ENCODE results near the gene IL1RL1.
A peak's percentile ranks its signal among the peaks of the same experiment; 100 is the strongest.

IL1RL1 gene

DNA sequence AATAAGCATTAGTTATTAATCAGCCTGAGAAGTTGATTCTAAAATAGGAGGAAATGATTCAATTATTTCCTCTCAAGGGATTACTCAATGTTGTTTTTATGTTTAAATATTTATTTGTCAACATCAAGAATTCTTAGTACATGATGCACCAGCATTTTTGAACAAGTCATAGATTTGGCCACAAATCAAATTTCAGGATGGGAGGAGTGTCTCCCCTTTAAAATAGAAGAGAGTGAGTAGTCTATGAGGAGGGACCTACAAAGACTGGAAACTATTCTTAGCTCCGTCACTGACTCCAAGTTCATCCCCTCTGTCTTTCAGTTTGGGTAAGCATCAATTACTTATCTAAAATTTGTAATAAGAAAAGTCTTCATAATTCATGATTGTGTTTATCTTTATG lies 25.6 kb downstream of the IL1RL1 start:
- no peak for DNase-seq (ENCODE audit: low spot score)

DNA sequence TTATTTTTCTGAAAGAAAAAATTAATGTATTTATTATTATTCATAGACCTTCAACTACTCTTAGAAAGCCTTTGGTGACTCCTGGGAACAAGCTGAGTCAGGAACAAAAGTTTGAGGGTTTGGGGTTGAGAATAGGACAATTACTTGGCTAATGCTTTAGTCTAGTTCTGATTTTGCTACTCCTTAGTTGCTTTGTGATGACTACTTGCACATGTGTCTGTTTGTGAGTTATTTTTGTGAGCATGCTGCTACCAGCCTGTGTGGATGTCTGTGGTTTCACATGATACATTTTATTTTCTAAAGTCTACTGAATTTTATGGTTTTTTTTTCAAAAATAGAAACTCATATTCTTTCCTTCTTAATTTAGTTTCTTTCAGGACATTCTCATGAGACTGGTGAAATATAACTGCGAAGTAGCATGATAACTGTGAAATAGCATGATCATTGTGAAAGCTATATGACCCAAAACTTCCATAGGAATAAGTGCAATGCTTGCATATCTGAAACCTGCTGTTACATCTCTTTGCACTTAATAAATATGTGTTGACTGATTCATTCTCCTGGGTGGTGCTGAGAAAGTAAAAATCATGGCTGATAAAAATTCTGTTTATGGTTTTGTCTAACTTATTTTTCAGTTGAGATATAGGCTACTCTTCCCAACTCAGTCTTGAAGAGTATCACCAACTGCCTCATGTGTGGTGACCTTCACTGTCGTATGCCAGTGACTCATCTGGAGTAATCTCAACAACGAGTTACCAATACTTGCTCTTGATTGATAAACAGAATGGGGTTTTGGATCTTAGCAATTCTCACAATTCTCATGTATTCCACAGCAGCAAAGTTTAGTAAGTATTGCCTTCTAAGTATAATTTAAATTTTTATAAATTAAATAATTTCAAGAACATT lies 26.4 kb downstream of the IL1RL1 start:
- no peak for DNase-seq (ENCODE audit: low spot score)

DNA sequence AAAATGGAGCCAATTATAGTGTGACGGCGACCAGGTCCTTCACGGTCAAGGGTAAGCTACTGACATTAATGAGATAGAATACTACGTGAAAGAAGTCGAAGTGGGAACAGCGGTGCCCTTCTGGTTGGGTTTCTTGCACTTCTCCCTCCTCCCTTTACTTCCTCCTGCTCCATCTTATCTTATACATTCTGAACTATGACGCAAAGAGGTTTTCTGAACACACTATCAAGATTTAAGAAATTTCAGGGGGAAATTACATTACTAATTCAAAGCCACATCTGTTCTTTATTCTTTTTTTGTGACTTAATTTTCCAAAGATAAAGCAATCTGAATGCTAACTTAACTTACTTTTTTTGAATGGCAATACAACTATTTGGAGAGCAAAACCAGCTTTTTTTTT lies 29.4 kb downstream of the IL1RL1 start:
- no peak for DNase-seq (ENCODE audit: low spot score)

DNA sequence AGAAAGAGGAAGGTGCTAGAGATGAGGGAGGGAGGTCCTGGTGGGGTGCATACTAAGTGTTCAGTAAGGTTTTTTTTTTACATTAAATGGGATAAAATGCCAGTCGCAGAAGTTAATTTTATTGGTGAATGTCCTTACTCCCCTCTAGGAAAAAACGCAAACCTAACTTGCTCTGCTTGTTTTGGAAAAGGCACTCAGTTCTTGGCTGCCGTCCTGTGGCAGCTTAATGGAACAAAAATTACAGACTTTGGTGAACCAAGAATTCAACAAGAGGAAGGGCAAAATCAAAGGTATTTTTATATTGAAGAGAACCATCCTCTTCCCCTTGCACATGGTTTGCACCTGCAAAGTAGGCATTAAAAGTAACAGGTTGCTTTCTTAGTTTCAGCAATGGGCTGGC lies 31.5 kb downstream of the IL1RL1 start:
- no peak for DNase-seq (ENCODE audit: low spot score)

DNA sequence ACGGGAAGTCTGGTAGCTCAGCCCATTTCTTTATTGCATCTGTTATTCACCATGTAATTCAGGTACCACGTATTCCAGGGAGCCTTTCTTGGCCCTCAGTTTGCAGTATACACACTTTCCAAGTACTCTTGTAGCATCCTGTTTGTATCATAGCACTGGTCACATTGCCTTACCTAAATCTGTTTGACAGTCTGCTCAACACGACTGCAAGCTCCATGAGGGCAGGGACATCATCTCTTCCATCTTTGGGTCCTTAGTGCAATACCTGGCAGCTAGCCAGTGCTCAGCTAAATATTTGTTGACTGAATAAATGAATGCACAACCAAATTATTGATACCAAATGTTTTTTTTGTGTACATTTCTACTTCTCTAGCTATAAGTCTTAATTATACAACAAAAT lies 33.0 kb downstream of the IL1RL1 start:
- DNase-seq (ENCODE audit: low spot score) = no peak

DNA sequence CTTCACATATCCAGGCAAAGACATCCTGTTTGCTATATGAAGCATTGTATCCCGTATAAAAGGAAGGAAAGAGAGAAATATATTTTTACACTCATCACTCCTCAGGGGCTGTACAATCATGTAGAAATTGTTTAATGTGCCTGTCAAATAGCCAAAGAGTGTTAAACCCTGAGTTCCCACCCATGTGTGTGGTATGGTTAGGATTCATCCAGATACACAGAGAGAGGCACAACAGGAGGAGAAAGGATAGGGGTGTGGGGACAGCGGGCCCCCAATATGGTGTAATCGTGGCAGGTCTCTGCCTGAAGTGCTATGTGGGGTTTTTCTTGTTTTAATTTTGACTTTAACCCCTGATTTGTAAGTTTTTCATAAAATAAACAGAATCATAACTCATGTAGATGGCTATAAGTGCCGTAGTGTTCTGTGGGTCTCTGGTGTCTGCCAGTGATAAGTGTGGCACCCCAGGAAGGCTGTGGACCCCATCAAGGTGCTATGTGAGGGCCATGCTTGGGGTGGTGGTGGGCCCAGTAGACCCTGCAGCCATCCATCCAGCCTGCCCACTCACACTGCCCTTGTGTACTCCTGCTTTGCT lies 34.1 kb downstream of the IL1RL1 start:
- no peak for DNase-seq (ENCODE audit: low spot score)

DNA sequence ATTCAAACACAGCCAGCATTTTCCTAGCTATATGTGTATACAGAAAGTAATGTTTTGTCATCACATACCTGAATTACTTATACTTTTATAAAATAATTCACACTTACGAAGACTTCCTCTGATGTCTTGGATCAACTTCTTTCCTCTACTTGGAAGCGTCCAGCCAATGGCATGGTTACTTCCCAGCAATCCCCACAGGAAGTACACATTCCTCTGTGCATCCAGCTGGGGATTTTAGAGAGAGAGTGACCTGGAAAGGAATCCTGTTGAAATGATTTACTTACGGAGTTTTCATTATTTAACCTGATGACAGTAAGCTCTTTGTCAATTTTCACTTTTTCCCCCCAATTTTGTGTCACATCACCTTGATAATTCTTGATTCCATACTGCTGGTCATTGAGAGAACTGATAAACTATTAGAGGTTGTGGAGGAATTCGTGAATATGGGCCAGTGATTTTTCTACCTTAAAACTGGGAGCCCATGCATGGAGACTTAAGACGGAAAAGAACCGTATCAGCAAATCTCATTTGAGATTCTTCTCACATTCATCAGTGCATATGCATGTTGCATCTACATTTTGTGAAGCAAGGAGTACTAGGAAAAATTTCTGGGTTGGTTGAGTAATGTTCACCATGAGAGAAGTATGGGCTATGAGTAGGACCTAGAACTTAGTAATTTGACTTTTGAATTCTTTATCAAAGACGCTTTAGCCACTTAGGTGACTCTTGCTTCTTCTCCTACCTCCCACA lies 35.2 kb downstream of the IL1RL1 start:
- no peak for DNase-seq (ENCODE audit: low spot score)

DNA sequence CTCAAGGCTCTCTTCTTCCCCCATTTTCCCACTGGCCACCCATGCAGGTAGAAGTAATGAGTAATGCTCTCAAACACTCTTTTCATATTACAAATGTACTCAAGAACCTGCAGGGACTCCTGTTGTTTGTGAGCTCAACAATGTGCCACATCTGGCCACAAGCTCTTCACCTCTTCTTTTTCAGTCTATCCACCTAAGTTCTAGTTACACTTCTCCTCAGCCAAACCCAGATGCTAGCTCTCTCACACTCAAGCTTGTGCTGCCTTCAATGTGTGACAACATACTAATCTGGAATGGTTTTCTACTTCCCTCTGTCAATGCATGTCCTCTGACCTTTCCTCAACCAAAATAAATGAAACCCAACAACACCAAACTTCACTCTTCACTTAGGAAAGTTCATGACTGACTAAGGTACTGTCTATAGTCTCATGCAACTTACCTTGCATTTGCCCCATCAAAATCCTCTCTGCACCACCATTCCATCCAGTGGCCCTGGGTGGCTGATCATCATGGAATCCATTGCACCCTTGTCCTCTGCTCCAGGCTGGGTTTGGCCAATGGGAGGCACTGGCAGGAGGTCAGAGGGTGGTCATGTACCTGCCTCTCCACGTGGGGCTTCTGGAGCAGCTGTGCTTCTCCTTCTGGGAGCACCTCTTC lies 38.9 kb downstream of the IL1RL1 start:
- no peak for DNase-seq (ENCODE audit: low spot score)

DNA sequence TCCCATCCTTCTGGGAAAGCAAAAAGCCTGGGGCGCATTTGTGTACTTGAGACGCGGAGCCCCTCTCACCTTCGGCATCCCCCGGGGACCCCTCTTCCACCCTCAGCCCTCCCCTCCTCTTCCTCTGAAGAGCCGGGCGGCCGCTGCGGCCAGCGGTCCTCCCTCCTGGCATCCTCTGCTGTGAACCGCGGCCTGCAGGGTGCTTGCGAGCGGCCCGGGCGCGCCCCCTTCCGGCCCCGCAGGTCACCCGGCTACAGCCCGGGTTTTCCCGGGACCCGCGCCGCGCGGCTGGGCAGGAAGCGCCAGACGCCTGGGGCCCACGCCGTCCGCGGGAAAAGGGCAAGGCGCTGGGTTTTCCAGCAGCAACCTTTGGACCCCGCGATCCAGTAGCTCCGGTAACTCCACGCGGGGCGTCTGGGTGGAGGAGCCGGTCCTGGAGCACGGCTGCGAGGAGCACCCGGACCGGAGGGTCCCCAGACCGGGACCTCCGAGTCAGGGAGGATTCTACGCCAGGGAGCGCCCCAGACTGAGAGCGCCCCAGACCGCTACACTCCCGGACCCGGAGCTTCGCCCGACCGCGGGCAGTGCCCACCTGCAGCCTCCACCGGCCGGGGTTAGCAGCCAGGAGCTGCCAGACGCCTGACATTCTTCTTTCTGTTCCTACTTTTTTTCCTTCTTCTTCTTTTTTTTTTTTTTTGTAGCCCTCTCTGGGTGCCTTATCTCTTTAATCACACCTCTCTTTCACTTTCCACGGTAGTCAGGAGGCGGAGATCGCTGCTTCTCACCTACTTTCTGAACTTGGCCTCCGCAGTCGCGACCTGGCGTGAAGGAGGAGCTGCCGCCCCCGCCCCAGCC lies 44.4 kb downstream of the IL1RL1 start, which contains the start of gene IL18R1:
IL18R1 (plus strand) TSS at position 271 of the 855 bp plus-strand sequence. CDS start 6,865 bp downstream, outside the sequence.
- peak; percentile 86 for DNase-seq (ENCODE audit: low spot score)

DNA sequence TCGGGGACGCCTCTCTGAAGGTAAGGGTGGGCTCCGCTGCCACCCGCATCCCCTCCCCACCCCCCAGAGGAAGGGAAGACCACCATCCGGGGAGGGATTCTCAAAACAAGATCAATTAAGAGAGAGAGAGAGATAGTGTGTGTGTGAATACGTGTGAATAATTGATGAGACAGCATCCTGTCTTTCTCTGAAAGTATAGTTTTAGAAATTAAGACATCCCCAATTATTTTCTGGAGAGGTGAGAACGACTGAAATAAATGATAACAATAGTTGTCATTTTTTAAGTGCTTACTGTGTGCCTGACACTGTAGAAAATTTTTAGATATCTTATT lies 45.0 kb downstream of the IL1RL1 start:
- no peak for DNase-seq (ENCODE audit: low spot score)

DNA sequence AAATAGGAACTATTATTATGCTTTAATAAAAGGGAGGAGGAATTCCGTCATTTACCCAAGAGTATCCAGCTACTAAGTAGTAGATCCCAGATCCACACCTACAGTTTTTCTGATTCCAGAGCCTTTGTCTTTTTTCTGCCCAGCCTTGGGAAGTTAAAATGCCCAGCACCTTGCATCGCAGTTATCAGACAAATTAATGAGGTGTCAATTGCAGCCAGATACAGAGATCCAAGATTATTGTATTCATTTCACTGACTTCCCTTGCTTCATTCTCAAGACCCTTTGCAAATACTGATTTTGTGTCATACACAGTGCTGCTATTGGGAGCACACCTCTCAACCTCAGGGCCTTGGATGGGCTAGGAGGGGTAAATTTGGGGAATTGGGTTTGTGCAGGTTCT lies 45.4 kb downstream of the IL1RL1 start:
- no peak for DNase-seq (ENCODE audit: low spot score)

DNA sequence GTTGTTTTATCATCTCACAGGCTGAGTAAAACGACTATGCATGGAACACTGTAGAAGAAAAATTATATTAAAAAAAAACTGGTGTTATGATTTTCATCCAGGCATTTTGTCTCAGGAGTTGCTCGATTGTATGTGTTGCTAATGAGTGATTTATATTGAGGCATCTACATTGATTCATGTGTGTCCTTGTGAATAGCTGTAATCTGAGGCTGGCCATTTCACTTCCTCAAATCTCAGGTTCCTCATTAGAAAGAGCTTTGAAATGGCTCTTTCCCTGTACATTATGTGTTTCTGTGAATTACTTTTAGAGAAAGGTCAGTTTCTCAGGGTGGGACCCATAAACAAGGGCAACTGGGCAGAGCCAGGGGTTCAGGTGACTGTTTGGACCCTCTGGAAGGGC lies 46.6 kb downstream of the IL1RL1 start:
- no peak for DNase-seq (ENCODE audit: low spot score)

DNA sequence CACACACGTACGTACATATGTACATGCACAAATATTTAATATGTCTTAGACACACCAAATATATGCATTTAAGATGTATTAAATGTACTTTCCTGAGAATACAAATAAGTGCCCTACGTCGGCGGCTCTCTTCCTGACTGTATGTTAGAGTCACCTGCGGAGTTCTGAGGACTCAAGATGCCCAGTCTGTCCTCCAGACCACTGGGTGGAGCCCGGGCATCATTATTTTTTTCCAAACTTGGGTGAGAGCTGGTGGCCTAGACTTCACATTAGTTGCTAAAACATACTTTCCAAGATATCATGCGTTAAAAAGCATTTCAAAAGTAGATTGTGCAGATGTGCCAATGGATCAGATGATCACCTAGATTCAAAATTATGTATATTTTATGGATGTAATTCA lies 47.1 kb downstream of the IL1RL1 start:
- DNase-seq (ENCODE audit: low spot score) = no peak

DNA sequence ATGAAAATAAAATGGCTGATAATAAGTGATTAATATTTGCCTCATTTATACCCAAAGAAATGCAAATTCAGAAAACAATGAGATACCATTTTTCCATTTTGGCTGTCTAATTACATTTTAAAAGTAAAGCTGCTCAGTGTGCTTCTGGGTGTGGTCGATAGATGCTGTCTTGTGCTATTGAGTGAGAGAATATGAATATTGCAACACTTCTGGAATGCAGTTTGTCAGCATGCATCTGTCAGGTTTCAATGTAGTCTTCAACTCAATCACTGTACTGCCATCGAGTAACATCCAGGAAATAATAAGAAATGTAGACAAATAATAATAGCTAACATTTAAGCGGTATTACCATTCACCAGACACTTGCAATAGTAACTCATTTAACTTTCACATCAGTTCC lies 48.2 kb downstream of the IL1RL1 start:
- DNase-seq (ENCODE audit: low spot score) = no peak

DNA sequence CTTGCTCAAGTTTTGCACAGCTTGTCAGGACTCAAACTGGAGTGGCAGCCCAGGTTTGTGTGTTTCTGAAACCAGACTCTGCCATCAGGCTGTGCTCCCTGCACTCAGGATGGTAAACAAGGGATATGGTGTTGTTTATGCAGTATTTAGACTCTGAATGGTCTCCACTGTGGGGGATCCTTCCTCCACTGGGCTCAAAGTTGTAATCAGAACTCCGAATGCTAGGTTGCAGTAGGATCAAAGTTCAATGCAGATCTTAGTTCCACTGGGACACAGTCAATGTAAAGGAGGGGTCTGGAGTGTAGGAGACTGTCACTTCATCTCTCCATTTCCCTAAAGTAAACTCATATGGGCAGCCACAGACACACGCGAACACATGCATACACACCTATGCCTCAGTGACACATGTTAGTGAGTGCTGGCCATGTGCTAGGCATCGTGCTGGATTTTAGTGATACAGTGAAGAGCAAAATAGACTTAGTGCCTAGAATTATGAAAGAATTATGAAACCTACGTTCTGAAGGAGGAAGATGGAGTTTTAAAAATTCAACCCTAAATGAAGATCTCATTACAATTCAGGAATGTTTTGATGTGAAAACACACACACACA lies 50.4 kb downstream of the IL1RL1 start:
- DNase-seq (ENCODE audit: low spot score) = no peak

DNA sequence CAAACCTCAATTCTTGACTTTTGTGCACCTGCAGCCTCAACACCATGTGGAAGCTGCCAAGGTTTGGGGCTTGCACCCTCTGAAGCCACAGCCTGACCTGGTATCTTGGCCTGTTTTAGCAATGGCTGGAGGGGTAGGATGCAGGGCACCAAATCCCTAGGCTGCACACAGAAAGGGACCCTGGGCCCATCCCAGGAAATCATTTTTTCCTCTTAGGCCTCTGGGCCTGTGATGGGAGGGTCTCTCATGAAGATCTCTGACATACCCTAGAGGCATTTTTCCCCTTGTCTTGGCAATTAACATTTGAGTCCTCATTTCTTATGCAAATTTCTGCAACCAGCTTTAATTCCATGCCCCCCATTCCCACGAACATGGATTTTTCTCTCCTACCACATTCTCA lies 54.4 kb downstream of the IL1RL1 start:
- DNase-seq (ENCODE audit: low spot score) = no peak

DNA sequence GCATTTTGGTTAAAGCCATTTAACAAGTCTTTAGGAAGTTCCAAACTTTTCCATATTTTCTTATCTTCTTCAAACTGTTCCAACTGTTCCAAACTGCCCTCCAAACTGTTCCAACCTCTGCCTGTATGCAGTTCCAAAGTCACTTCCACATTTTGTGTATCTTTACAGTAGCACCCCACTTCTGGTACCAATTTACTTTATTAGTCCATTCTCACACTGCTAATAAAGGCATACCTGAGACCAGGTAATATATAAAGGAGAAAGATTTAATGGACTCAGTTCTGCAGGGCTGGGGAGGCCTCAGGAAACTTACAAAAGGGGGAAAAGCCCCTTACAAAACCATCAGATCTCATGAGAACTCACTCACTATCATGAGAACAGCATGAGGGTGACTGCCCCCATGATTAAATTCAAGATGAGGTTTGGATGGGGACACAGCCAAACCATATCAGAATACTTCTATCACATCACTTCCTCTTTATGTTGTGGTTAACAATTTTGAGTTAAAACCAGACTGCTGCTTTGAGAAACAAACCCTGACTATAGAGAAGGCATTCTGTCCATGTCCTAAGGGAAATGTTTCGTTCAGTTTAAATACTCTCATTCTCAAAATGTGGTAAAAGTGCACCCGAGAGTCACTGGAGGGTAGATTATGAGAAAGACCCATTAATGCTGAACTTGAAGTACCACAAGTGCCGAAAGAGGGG lies 55.2 kb downstream of the IL1RL1 start:
- no peak for DNase-seq (ENCODE audit: low spot score)

DNA sequence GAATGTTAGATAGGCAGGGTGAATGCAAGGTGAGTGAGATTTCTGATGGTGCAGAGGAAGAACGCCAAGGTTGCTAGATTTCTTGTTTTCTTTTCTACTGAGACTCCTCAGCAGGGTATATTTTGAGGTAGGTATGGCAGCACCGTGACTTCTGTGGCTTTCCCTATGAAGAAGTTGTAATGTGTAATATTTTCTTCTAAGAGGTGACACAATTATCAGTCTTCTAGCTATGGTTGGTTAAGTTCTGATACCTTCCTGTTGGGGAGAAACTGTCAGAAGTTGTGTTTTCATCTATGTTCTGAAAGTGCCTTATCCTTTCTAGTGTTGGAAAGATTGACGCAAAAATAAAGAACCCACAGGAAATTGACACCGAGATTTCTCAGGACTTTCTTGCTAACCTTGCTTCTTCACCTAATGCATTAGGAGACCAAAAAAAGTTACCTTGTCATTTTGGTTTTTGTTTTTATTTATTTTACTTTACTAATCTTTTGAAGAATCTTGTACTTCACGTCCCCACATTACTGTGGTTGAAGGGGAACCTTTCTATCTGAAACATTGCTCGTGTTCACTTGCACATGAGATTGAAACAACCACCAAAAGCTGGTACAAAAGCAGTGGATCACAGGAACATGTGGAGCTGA lies 56.1 kb downstream of the IL1RL1 start:
- no peak for DNase-seq (ENCODE audit: low spot score)

DNA sequence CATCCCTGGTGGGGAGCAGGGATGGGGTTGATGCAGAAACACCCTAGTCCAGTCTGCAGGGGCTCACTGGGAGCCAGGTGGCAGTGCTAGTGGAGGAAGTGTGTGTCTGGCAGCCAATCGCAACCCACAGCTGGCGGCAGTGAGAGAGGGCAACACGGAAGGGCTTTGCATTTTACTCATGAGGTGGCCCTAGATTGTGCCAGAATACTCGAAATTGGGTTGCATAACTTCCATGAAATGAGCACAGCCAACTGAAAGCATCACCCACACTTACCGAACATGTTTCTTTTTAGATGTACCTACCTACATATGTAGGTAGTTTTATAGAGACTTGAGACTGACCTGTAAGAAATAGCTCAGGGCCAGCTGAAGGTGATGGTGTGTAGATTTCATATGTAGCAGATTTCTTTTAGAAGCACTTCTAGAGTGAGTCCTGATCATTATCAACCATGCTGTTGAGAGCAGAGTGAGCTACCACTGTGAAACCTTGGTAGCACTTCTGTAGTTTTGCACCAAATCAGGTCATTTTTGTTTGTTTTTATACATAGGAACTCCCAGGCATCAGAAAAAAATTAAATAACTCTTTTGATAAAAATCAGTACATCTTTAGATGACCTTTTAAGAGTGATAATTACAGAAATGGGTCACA lies 57.2 kb downstream of the IL1RL1 start:
- no peak for DNase-seq (ENCODE audit: low spot score)

Data from iPS-NIHi11 (cell line).